ENCODE data around the gene RNF225.

RNF225 gene

DNA sequence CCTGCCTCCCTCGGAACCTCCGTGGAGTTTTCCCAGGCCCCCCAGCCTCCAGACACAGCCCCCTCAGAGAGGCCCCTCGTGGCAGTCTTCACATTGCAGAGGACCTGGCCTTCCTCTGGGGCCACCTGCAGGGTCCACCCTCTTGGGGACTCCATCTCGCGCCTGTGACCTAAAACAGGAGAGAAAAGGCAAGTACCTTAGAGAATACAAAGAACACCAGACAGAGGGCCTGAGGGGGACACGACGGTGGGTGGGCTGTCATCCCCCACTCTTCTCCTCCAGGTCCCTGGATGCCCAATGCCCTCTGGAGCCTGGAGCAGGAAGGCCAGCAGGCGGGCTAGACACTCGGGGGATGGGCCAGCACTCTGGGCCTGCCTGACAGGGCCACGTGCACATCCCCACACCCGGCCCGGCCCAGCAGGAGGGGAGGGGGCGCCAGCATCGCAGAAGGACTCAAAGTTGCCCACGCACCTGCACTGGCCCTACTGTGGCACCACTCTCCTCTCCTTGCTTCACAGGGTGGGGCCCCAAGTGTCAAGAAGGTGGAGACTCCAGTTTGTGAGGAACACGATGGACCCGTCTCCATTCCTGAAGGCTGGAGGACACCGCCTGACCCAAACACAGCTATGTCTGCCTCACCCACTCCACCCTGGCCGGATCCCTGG lies 37.8 kb upstream of the RNF225 start:
- no peak for ATAC-seq

DNA sequence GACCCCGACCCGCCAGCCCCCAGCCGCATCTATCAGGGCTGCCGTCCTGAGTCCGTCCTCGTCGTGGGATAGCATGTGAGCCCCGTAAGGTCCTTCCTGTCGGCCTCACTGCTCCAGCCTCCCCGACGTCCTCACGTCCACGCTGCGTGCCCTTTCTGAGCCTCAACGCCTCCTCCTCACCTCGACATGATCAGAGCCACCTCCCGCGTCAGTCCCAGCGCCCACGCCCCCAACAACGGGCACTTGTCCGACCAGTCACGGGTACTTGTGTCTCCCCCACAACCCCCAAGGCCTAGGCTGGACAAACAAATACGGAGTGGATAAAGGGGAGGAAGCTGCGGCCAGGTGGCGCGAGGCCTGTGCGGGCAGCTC lies 33.6 kb upstream of the RNF225 start:
- ATAC-seq, result peak; percentile 45
- TF ChIP-seq ZFP3 (CRISPR knock-in tag; IDR thresholded peaks at IDR 0.05), result no peak
- TF ChIP-seq, protein P1, sequence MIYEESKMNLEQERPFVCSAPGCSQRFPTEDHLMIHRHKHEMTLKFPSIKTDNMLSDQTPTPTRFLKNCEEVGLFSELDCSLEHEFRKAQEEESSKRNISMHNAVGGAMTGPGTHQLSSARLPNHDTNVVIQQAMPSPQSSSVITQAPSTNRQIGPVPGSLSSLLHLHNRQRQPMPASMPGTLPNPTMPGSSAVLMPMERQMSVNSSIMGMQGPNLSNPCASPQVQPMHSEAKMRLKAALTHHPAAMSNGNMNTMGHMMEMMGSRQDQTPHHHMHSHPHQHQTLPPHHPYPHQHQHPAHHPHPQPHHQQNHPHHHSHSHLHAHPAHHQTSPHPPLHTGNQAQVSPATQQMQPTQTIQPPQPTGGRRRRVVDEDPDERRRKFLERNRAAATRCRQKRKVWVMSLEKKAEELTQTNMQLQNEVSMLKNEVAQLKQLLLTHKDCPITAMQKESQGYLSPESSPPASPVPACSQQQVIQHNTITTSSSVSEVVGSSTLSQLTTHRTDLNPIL (CRISPR knock-in tag; IDR thresholded peaks at IDR 0.05; ENCODE audit: low read depth), result 0 out of 2 replicates have a peak, but pooled peaks have one; percentile 47

More for the DNA sequence above, 37.8 kb upstream of the RNF225 start:
- no peak for TF ChIP-seq GLIS3 (CRISPR knock-in tag; IDR thresholded peaks at IDR 0.05)

DNA sequence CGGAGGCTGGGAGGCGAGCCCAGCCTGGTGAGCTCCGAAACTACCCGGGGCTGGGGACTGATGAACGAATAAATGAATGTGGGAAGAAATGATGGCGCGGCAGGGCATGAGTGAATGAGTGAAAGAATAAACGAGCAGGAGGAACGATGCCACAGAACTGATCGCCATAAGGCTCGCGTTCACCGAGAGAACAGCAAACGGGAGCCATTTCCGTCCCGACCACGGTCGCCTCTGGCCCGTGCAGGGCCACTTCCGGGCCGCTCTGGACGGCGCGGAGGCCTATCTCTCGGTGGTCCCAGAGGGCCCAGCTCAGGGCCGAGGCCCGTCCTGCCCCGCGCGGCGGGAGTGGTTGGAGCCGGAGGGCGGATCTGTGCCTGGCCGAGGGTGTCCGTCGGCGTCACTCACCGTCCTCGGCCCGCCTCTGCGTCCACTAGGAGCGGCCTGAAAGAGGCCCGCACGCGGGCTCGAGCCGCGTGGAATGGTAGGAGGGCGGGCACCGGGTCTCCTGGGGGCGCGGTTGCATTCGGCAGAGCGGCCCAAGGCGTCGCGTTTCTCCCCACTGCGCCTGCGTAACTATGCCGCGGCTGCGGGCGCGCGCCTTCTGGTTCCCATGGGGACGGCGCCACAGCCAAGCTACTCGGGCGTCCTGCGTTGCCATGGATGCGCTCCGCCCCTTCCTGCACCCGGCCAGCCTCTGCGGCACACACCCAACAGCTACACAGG lies 33.0 kb upstream of the RNF225 start, which contains the start of gene ZNF497:
ZNF497 (minus strand) TSS at position 480 of the 723 bp plus-strand sequence. CDS start 5,116 bp downstream, outside the sequence.
- TF ChIP-seq, protein P2, sequence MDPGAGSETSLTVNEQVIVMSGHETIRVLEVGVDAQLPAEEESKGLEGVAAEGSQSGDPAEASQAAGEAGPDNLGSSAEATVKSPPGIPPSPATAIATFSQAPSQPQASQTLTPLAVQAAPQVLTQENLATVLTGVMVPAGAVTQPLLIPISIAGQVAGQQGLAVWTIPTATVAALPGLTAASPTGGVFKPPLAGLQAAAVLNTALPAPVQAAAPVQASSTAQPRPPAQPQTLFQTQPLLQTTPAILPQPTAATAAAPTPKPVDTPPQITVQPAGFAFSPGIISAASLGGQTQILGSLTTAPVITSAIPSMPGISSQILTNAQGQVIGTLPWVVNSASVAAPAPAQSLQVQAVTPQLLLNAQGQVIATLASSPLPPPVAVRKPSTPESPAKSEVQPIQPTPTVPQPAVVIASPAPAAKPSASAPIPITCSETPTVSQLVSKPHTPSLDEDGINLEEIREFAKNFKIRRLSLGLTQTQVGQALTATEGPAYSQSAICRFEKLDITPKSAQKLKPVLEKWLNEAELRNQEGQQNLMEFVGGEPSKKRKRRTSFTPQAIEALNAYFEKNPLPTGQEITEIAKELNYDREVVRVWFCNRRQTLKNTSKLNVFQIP (CRISPR knock-in tag; IDR thresholded peaks at IDR 0.05; ENCODE audit: borderline replicate concordance, low read depth), result 0 out of 2 replicates have a peak, but pooled peaks have one; percentile 29
- TF ChIP-seq ZNF8 (CRISPR knock-in tag; IDR thresholded peaks at IDR 0.05), result no peak

DNA sequence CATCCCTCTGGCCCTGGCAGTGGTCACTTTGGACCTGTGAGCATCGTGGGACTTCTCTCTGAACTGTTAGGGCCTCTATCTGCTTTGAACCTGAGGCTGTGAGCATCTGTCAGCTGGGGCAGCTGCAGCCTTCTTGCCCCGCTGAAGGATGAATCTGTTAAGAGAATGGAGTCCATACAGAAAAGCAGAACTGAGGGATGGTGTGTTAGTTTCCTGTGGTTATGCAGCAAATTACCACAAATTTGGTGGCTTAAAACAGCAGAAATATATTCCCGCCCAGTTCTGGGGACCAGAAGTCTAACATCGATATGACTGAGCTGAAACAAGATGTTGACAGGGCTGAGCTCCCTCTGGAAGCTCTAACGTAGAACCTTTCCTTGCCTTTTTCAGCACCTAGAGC lies 31.3 kb upstream of the RNF225 start:
- no peak for ATAC-seq
- TF ChIP-seq ARNTL (CRISPR knock-in tag; IDR thresholded peaks at IDR 0.05; ENCODE audit: borderline replicate concordance, low read depth), result no peak

More for the DNA sequence above, 33.0 kb upstream of the RNF225 start, which contains the start of gene ZNF497:
- peak; percentile 94 for ATAC-seq

DNA sequence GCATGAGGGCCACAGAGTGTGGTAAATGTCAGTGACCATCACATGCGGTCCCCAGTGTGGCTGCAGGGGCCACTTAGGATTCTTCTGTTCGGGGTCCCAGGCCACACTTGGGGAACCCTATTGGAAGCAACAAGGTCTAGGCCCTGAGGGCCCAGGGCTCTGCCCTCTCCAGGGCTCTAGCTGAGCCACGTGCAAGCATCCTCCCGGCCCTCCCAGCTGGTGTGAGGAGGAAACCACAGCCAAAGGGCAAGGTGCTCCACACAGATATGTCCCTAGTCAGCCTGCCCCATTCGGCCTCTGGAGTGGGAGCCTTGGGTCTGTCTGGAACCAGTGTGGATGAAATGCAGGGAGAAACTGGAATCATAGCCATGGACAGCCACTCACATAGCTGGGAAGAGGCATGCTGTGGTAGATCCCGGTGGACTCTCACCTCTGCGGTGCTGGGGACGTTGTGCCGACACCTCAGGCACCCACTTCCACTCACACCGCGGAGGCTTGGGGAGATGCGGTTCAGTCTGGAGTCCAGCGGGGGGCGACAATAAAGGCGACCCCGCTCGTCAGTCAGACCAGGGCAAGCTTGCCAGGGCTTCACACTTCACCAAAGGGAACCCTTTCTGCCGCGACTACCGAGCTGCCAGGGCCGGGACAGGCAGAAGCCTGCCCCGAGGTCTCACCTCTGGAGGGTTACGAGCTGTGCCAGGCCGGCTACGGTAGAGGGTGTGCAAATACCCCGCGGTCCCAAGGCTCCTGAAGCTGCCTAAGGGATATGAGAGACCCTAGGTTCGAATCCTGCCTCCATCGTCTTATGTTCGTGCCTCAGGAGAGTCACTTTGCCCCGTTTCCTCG lies 28.6 kb upstream of the RNF225 start:
- ATAC-seq, result no peak
- TF ChIP-seq, protein P3, sequence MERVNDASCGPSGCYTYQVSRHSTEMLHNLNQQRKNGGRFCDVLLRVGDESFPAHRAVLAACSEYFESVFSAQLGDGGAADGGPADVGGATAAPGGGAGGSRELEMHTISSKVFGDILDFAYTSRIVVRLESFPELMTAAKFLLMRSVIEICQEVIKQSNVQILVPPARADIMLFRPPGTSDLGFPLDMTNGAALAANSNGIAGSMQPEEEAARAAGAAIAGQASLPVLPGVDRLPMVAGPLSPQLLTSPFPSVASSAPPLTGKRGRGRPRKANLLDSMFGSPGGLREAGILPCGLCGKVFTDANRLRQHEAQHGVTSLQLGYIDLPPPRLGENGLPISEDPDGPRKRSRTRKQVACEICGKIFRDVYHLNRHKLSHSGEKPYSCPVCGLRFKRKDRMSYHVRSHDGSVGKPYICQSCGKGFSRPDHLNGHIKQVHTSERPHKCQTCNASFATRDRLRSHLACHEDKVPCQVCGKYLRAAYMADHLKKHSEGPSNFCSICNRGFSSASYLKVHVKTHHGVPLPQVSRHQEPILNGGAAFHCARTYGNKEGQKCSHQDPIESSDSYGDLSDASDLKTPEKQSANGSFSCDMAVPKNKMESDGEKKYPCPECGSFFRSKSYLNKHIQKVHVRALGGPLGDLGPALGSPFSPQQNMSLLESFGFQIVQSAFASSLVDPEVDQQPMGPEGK (CRISPR knock-in tag; IDR thresholded peaks at IDR 0.05; ENCODE audit: borderline replicate concordance), result no peak
- no peak for TF ChIP-seq ARNTL (CRISPR knock-in tag; IDR thresholded peaks at IDR 0.05; ENCODE audit: borderline replicate concordance, low read depth)
- TF ChIP-seq ESRRG (CRISPR knock-in tag; IDR thresholded peaks at IDR 0.05), result no peak

DNA sequence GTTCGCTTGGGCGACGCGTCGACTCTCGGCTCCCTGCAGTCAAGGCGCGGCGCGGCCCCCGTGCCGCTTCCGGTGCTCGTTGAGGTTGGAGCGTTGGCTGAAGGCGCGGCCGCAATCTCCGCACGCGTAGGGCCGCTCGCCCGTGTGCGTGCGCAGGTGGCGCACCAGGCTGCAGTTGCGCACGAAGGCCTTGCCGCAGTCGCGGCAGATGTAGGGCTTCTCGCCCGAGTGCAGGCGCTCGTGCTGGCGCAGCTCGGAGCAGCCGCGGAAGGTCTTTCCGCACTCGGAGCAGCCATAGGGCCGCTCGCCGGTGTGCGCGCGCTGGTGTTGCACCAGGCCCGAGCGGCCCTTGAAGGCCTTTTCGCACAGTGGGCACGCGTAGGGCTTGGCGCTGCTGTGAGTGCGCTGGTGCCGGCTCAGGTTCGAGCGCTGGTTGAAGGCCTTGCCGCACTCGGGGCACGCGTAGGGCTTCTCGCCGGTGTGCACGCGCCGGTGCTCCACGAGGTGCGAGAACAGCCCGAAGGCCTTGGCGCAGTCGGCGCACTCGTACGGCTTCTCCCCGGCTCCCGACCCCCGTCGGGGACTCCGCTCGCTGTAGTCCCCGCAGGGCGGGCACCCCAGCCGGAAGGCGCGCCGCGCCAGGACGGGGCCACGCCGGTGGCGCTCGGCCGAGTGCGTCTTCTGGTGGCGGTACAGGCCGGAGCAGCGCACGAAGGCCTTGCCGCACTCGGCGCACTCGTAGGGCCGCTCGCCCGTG lies 27.6 kb upstream of the RNF225 start:
- no peak for ATAC-seq
- no peak for TF ChIP-seq ARNTL (CRISPR knock-in tag; IDR thresholded peaks at IDR 0.05; ENCODE audit: borderline replicate concordance, low read depth)
- no peak for TF ChIP-seq BACH2 (CRISPR knock-in tag; IDR thresholded peaks at IDR 0.05; ENCODE audit: borderline replicate concordance)
- TF ChIP-seq ZNF565 (CRISPR knock-in tag; conservative IDR thresholded peaks at IDR 0.05; ENCODE audit: low read depth), result no peak
- TF ChIP-seq OSR1 (CRISPR knock-in tag; IDR thresholded peaks at IDR 0.05), result no peak
- no peak for TF ChIP-seq ISL1 (CRISPR knock-in tag; IDR thresholded peaks at IDR 0.05)
- TF ChIP-seq, protein P4, sequence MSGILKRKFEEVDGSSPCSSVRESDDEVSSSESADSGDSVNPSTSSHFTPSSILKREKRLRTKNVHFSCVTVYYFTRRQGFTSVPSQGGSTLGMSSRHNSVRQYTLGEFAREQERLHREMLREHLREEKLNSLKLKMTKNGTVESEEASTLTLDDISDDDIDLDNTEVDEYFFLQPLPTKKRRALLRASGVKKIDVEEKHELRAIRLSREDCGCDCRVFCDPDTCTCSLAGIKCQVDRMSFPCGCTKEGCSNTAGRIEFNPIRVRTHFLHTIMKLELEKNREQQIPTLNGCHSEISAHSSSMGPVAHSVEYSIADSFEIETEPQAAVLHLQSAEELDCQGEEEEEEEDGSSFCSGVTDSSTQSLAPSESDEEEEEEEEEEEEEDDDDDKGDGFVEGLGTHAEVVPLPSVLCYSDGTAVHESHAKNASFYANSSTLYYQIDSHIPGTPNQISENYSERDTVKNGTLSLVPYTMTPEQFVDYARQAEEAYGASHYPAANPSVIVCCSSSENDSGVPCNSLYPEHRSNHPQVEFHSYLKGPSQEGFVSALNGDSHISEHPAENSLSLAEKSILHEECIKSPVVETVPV (CRISPR knock-in tag; IDR thresholded peaks at IDR 0.05), result no peak
- no peak for TF ChIP-seq GLIS3 (CRISPR knock-in tag; IDR thresholded peaks at IDR 0.05)
- TF ChIP-seq TOX (CRISPR knock-in tag; IDR thresholded peaks at IDR 0.05; ENCODE audit: borderline replicate concordance), result no peak
- TF ChIP-seq ZFP3 (CRISPR knock-in tag; IDR thresholded peaks at IDR 0.05), result no peak
- no peak for TF ChIP-seq SNAI2 (CRISPR knock-in tag; IDR thresholded peaks at IDR 0.05)
